ENCODE results near the gene ADGRD1.

The ADGRD1 gene

DNA sequence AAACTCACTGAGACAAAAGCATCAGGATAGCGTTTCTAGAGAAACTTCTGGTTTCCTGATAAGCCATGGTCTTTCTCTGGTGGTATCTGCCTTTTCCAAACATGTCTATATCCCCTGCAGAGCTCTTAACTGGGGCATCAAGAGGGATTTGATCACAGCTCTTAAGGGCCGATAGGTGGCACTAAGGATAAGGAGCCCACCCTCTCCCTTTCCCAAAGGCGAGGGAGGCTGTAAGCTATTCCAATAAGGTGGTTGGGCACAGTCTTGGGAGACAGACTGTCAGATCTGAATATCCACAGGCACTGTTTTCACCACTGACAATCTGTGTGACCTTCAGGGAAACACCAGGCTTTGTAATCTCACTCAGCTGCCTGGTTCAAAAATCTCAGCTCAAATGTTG is 206.0 kb downstream of the ADGRD1 start:
- no peak for DNase-seq (ENCODE audit: low read depth in 2 of 2)

DNA sequence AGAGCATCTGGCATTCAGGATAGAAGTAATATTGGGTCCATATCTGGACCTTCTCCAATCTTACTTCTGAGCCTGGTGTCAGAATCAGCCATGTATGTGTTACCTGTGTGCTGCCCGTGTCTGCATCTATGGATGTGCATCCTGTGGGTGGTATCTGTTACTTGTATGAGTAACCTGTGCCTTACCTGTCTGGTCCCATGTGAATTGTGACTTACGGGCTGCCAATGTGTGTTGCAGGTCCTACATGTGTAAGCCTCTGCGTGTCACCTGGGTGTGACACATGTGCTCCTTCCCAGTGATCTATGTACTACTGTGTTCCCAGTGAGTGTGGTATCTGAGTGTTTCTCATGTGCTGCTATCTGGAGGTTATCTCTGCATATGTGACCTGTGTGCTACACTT is 208.4 kb downstream of the ADGRD1 start:
- no peak for DNase-seq (ENCODE audit: low read depth in 2 of 2)

DNA sequence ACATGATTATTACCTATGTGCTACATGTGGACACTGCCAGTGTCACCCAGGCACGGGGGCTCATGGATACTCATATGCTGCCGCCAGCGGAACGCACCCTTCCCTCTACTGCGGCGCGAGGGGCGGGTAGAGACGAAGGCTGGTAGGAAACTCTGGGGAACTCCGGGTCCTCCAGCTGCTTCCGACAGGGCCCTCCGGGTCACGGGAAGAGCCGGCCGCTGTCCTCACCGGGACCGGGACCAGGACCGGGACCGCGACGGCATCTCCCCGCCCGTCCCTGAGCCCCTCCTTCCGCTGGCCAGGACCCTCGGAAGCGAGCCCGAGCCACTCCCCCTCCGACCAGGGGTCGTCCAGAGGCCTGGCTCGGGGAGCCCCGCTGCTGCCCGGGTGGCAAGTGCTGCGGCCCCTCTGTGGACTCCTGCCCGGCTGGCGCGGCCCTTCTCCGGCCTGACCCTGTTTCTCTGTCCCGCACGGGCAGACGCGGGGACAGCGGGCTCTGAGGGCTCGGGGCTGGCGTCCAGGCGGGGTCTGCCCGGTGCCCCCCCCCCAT is 209.6 kb downstream of the ADGRD1 start:
- DNase-seq (ENCODE audit: low read depth in 2 of 2) = no peak

DNA sequence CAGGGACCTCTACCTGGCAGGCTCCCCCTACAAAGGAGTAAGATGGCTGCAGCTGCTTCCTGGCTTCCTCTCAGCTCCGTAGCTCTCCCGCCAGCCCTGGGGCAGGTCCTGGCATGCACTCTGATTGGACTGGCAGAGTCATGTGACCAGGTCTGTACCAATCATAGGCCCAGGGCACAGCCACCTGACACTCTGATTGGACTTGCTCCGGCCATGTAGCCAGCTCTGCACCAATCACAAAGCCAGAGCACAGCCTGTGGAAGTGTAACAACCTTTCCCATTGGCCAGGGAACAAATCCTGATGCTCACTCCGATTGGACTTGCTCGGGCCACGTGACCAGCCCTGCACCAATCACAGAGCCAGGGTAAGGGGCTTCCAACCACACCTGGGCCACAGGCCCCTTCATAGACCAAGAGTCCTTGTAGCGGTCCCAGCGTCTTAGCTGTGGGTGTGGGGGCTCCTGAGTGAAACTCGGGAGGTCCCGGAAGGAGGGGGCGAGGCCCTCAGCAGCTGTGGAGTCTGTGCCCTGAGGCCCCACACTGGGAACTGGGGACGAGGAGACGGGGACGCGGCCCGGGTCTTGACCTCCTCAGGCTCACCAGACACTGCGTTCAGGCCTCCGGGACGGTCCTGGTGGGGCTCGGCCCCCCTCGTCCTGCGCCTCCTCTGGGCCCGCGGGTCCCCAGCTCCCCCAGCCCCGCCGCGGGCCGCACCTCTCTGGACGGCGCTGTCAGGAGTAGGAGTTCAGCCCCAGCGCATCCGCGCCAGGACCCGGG is 210.6 kb downstream of the ADGRD1 start:
- no peak for DNase-seq (ENCODE audit: low read depth in 2 of 2)

DNA sequence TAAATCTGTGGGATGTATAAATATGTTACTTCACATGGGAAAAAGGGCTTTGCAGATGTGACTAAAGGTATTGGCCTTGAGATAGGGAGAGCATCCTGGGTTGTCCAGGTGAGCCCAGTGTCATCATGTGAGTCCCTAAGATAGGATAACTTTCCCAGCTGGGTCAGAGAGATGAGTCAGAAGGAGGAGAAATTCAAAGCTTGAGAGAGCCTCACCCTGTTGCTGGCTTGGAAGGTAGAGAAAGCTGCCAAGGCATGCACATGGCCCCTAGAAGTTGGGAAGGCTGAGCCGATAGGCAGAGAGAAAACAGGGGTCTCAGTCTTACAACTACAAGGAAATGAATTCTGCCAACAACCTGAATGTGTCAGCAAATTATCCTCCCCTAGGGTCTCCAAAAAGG is 213.0 kb downstream of the ADGRD1 start:
- no peak for DNase-seq (ENCODE audit: low read depth in 2 of 2)

- no peak for DNase-seq (ENCODE audit: low read depth in 2 of 2)
Observed at GRCh38 chr12:131167334-131167733, 213.6 kb downstream of the ADGRD1 start.

- DNase-seq (ENCODE audit: low read depth in 2 of 2) = no peak
Observed at GRCh38 chr12:131171029-131171428, 217.3 kb downstream of the ADGRD1 start.

DNA sequence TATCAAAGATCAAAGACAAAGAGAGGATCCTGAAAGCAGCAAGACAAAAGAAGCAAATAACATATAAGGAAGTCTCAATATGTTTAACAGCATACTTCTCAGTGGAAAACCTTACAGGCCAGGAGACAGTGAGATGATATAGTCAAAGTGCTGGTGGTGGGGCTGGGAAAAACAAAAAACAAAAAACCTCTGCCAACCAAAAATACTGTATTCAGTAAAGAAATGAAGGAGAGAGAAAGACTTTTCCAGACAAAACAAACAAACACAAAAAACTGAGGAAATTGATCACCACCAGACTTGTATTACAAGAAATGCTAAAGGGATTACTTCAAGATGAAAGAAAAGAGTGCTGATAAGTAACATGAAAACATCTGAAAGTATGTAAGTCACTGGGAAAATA is 221.2 kb downstream of the ADGRD1 start:
- DNase-seq (ENCODE audit: low read depth in 2 of 2) = no peak

DNA sequence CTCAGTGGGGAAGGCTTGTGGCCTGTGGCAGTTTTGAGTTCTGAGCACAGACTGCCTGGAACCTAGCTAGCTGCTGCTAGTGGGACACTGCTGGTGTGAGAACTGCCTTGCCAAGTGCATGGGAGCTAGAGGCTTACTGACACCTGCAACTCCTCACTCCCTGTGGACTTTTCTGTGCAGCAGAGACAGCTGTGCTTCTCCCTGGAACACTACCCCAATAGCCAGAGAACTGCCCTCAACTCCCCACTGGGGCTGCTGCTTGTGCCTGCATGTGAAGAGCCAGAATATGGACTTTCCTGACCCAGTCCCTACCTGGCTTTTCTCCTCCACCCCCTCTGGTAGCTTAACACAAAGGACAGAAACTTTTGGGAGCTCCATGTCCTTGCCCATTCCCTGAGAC is 222.6 kb downstream of the ADGRD1 start:
- no peak for DNase-seq (ENCODE audit: low read depth in 2 of 2)

GRCh38 chr12:131176926-131177325 is 223.2 kb downstream of the ADGRD1 start:
- no peak for DNase-seq (ENCODE audit: low read depth in 2 of 2)

GRCh38 chr12:131177599-131177998 is 223.9 kb downstream of the ADGRD1 start:
- DNase-seq (ENCODE audit: low read depth in 2 of 2) = no peak

DNA sequence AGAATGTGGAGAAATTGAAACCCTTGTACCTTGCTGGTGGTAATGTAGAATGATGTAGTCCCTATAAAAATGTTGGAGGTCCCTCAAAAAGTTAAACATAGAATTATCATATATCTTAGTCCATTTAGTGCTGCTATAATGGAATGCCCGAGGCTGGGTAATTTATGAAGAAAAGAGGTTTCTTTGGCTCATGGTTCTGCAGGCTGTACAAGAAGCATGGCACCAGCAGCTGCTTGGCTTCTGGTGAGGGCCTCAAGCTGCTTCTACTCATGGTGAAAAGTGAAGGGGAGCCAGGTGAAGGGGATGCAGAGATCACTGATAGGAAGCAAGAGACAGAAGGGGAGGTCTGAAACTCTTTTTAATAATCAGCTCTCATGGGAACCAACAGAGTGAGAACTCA is 233.9 kb downstream of the ADGRD1 start:
- DNase-seq (ENCODE audit: low read depth in 2 of 2) = no peak

DNA sequence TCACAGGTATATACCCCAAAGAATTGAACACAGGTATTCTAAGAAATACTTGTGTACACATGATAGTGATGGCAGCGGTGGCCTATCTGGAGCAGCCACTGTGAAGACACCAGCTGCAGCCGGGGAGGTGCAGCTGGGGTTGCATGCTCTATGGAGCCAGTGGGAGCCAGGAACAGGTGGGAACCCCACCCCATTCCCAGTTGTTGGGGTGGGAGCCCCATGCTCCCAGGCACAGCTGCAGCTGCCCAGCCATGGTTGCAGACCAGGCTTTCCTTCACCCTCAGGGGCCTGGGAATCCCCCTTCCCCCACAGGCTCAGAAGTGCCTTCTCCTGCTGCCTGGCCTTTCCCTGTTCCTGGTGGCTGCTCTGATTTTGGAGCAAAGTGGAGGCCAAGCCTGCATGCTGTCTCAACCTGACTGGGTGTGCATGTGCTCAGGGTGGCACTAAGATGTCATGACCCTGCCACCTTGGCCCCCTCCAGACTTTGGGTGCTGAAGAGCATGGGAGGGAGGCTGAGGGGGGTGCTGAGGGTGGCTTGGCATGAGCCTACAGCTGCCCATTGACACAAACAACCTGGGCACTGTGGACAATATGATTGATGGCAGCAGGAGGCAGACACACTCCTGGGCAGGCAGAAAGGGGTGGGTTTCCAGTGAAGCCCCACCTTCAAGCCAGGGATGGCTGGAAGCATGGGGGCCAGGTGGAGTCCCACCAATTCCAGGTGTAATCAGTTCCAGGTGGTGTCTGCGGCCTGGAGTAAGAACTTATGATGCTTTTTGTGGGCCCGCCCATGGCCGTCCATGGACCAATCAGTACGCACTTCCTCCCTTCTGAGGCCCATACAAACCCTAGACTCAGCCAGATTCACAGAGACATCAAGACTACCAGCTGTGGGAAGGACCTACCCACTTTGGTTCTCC is 234.7 kb downstream of the ADGRD1 start:
- no peak for DNase-seq (ENCODE audit: low read depth in 2 of 2)

GRCh38 chr12:131189781-131190180 is 236.1 kb downstream of the ADGRD1 start:
- DNase-seq (ENCODE audit: low read depth in 2 of 2) = no peak

GRCh38 chr12:131190965-131191364 is 237.3 kb downstream of the ADGRD1 start:
- DNase-seq (ENCODE audit: low read depth in 2 of 2) = no peak

Measured in stimulated activated CD4-positive, alpha-beta T cell treated with anti-CD3 and anti-CD28 coated beads, Interleukin-12 subunit alpha, Interleukin-12 subunit beta, amount 100 ng/mL, for 24 hours (primary cell).